ENCODE measurements around the gene TAS2R41.
"Not testable (repeated sequence)": the region's sequence is repeated elsewhere in the genome, so short reads cannot be mapped to it uniquely, and the experiment has no call there.

Gene TAS2R41

GRCh38 chr7:143522309-143522916 is 44.7 kb downstream of the TAS2R41 start:
- DNase-seq = not testable (repeated sequence)
